Gastroesophageal sphincter (tissue), 3 donors: ENCODE data around the gene IRX3.

Experiments used
- POLR2A ChIP-seq, 2 donors: fragments of 450-650 bp; IDR thresholded peaks; one replicate each; pipeline ENCODE4 v1.6.1; 2017; ENCODE audit warnings: antibody characterized with exemption in 2 of 2, mild to moderate bottlenecking in 2 of 2, moderate library complexity in 1 of 2
- POLR2AphosphoS5 ChIP-seq: sonication (generic); formaldehyde crosslinking; IDR thresholded peaks from one replicate; pipeline ENCODE4 v1.6.1; 2017; ENCODE audit warnings: antibody characterized with exemption
- TF ChIP-seq, protein P1 (sequence below), 4 experiments: fragments of 200-600 bp in 2 of 4; fragments of 450-650 bp in 2 of 4; sonication (generic) in 1 of 4; IDR thresholded peaks; one replicate each; pipeline ENCODE4 v1.5.1; 2017 to 2019; ENCODE audit warnings: antibody characterized with exemption in 4 of 4, mild to moderate bottlenecking in 2 of 4, moderate library complexity in 2 of 4

DNA sequence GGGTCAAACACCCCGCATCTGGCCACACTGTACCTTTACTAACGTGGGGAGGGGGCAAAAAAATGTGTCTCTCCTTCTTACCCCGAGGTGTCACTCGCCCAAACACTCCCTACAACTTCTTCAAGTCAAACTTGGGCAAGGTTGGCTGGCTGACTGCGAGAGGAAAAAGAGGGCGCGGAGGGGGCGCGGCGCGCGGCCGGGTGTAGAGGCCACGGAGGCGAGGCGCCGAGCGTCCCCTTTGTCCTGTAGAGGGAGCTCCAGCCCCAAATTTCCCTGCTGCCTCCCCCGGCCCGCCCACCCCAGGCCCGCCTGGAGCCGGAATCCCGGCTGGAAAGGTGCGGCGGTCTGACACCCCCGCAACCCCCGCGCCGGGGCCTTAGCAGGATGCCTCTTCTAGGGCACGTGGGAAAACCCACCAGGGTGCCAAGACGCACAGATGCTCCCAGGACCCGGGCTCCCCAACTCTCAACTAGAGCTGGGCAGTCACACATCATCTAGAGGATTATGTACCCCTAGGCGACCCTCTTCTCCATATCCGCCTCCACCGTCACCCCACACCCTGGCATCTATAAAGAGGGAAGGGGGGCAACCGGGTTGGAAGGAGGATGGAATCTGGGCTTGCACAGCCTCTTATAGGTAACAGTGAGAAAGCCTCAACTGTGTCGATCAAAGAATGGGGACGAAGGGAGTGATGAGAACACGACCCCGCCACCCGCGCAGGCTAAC is 4.2 kb downstream of the IRX3 start:
- TF ChIP-seq, protein P1, sequence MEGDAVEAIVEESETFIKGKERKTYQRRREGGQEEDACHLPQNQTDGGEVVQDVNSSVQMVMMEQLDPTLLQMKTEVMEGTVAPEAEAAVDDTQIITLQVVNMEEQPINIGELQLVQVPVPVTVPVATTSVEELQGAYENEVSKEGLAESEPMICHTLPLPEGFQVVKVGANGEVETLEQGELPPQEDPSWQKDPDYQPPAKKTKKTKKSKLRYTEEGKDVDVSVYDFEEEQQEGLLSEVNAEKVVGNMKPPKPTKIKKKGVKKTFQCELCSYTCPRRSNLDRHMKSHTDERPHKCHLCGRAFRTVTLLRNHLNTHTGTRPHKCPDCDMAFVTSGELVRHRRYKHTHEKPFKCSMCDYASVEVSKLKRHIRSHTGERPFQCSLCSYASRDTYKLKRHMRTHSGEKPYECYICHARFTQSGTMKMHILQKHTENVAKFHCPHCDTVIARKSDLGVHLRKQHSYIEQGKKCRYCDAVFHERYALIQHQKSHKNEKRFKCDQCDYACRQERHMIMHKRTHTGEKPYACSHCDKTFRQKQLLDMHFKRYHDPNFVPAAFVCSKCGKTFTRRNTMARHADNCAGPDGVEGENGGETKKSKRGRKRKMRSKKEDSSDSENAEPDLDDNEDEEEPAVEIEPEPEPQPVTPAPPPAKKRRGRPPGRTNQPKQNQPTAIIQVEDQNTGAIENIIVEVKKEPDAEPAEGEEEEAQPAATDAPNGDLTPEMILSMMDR (IDR thresholded peaks at IDR 0.05), result peak in 3 of 4 experiments; percentile 14 to 72 (median 29)
- TF ChIP-seq POLR2AphosphoS5 (no peak), POLR2A (IDR thresholded peaks at IDR 0.05) (no peak)
